AG09319 (cell line): ENCODE results near the gene KRTAP1-5.

Experiments used
- DNase-seq: peaks from one replicate; pipeline ENCODE4 v3.0.0-alpha.2; 2010; ENCODE audit warnings: low read depth; ENCODE audit errors: extremely low read depth
- CTCF ChIP-seq: IDR thresholded peaks from 2 replicates; pipeline ENCODE4 v1.5.1; 2011; ENCODE audit warnings: low read depth, mild to moderate bottlenecking, inconsistent platforms, low read length, moderate library complexity

The KRTAP1-5 gene

GRCh38 chr17:41029633-41030245 lies 2.7 kb upstream of the KRTAP1-5 start, which contains the start of gene KRTAP1-4:
Gene KRTAP1-4, minus strand, starts transcription at chr17:41030195. Its CDS starts 117 bp downstream, at chr17:41030078.
- DNase-seq: no peak
- no peak for TF ChIP-seq CTCF

- TF ChIP-seq CTCF: no peak
- DNase-seq: no peak
Measured at GRCh38 chr17:41024697-41025096, 2.3 kb downstream of the KRTAP1-5 start.

- TF ChIP-seq CTCF: no peak
- DNase-seq: no peak
Measured at GRCh38 chr17:41020336-41020735, 6.7 kb downstream of the KRTAP1-5 start.

- DNase-seq: no peak
- TF ChIP-seq CTCF: no peak
Measured at GRCh38 chr17:41019415-41019814, 7.6 kb downstream of the KRTAP1-5 start.

GRCh38 chr17:41018541-41018940 lies 8.5 kb downstream of the KRTAP1-5 start:
- no peak for DNase-seq
- TF ChIP-seq CTCF: no peak

GRCh38 chr17:41016578-41017215 lies 10.3 kb downstream of the KRTAP1-5 start:
- DNase-seq: no peak
- no peak for TF ChIP-seq CTCF

GRCh38 chr17:41015454-41015853 lies 11.6 kb downstream of the KRTAP1-5 start:
- no peak for TF ChIP-seq CTCF
- no peak for DNase-seq
